ENCODE results near the gene EVA1A.

EVA1A gene

DNA sequence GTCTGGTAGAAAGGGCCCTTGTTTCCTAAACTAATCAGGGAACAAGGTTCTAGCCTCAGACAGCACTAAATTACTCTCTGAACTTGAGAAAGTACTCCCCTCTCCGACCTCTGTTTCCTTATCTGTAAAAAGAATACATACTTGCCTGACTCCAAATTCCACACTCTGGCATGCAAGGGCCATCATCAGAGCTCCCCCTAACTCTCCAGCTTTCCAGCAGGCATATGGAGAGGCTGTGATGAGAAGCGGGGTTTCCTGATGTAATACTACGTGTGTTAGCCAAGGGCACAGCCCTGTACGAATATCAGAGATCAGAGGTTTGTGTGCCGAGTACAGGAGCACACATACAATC, 1.8 kb upstream of the EVA1A start:
- no peak for DNase-seq

DNA sequence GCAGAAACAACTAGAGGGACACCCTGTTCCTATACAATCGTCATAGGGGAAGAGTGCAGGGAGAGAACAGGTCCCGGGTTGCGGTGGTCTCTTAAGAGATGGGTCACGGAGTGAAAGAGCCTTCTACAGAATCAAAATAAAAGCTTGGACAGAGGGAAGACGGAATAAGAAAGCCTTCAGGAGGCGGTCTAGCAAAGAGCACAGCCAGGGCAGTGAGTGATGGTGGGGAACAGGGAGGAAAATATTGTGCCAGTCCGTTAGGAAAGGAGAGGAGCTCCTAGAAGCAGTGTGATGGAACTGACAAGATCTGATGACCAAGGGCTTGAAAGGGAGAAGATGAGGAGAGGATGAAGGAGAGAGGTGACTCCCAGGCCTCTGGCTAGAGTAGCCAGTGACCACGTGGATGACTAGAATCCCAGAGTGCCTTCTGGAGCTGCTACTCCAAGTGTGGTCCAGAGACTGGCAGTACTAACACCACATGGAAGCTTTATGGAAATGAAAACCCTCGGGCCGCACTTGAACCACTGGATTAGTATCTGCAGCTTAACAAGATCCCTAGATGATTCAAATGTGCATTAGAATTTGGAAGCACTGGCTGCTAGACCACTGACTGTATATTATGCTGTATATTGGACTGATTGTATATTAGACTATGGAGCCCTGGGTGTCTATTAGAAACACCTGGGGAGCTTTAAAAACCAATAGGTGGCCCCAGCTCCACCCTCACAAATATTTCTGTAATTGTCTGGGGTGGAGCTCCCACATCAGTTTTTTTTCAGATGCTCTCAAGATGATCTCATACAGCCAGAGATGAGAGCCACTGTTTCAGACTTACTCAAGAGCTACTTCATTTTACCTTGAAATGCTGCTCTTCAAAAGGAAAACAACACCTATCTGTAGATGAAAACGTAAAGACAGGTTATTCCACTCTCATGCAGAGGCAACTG, 1.1 kb upstream of the EVA1A start:
- no peak for DNase-seq

DNA sequence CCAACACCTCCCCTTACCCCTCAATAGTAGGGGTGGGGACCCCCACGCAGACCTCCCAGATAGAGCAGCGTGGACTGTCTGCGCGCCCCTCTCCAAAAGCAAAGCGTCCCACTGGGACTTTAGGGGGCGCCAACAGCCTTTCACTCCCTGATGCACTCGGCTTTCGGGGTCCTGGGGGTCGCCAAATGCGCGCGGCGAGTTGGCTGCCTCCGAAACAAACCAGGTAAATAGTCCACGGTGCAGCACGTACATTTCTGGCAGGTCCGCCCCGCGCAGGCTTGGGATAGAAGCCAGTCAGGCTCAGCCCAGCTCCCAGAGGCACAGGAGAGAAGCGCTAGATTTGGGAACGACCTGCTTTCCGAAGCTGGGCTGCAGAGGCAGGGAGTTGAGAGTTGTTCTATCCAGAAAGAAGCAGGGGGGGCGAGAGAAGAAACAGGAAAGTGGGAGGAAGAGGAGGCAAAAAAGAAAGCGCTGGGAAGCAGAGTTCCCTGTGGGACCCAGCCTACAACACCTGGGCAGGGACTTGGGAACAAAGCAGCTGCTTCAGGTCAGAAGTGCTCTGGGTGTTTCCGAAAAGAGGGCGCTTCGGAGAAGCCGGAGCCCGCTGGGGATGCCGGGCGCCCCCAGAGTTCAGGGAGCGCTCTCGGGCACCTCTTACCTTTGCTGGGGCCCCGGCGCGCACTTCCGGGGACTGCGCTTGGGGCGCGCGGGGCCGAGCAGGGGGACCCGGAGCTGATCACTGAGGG, 544 bp downstream of the EVA1A start:
- DNase-seq, result no peak

DNA sequence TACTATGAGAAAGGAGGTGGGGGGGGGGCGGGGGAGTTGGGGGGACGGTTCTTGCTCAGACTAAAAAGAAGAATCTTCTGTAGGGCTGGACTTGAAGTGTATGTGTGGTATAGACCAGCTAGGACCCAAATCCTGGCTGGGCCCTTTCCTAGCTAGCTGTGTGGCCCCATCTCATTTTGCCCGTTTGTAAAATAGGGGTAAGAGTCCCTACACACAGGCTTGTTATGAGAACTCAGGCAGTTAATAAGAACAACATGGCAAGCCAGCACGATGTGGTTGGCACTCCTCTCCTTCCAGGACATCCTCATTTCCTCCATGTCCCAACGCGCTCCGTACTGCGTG, 1.1 kb downstream of the EVA1A start:
- no peak for DNase-seq

DNA sequence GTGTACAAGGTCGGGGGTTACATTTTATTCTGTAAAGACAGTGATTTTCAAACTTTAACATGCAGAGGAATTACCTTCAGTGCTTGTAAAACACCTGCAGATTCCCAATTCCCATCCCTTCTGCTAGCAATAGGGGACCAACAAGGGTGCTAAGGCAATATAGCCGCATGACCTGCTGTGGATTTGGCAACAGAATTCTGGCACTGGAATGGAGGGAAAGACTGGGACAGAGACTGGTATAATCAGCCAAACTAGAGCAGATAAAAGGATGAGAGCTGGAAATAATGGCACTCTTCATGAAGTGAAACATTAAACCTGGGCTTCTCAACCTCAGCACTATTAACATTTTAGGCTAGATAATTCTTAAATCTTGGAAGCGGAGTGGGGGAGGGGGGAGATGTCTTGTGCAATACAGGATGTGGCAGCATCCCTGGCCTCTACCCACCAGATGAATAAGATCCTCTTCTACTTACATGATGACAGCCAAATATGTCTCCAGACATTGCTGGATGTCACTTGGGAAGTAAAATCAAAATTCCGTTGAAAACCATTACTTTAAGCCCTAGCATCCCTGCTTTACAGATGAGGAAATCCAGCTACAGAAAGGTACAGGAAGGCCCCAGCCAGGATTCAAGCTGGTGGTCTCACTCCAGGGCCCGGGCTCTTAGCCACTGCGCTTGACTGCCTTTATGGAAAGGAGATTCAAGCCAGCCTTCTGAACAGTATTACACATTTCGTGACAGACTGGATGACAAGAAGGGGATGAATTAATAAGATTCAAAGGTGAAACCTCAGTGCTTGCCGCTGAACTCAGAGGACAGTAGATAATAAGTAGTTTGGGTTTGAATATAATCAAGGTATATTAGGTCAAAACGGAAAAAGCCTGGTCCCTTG, 1.7 kb downstream of the EVA1A start:
- no peak for DNase-seq

DNA sequence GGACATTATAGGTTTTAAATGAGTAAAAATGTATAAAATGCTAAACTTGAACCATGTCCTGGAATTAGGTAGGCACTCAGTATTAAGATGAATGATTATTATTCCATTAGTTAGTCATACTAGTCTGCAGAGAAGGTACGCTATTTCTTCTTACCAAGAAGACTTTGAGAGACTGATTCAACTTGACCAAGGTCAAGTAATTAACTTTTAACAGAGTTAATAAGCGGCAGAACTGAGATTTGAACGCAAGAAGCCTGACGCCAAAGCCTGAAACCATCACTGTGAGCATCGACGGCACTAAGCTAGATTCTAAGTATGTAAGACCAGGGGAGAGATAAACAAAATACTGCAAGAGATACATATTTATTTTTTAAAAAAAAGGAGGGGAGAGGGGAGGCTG, 2.6 kb downstream of the EVA1A start:
- DNase-seq, result no peak

DNA sequence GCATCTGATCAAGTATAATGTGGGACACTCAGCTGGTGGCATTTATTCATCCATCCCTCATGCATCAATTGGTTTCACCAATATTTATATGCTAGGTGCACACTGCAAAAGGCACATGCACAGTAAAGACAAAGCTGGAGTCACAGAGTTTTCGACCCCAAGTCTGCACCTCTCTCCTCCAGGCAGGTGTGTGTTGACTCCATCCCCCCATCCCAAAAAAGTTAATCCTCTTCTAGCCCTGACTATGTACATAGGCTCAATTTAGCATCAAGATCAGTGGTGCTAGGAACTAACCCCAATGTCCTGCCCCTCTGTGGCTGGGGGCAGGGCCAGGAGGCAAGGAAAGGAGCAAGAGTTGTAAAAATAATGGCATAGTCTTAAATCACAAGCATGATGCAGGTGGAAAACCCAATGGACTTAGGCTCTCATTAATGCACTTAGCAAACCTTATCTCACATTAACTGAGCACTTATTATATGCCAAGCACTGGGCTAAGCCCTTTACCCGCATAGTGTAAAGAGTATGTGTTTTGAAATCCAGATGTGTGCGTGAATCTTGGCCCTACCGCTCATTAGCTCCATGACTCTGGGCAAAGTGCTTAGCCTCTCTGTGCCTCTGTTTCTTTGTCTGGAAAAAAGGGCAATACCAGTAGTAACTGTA, 3.1 kb downstream of the EVA1A start:
- no peak for DNase-seq

DNA sequence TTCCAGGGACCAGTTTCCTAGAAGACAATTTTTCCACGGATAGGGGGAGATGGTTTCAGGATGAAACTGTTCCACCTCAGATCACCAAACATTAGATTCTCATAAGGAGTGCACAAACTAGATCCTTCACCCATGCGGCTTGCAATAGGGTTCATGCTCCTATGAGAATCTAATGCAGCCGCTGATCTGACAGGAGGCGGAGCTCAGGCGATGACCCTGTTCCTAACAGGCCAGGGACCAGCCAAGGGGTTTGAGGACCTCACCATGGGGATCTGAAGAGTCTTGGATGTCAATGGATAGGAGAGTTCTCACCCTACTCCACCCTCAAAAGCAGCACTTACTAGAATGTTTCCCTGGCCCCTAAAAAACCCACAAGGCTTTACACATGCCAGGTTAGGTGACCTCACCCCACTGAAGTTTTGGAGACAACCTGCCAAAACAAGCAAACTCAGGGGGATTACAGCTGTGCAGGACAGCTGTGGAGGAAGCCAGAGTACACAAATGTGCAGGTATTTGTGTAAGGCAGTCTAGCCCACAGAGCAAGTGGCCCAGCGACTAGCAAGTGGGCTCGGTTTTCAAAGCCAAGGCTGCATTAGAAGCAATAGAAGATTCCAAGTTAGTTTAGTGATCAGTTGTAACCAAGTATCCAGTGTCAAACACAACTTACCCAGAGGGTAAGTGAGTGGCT, 3.9 kb downstream of the EVA1A start:
- no peak for DNase-seq

DNA sequence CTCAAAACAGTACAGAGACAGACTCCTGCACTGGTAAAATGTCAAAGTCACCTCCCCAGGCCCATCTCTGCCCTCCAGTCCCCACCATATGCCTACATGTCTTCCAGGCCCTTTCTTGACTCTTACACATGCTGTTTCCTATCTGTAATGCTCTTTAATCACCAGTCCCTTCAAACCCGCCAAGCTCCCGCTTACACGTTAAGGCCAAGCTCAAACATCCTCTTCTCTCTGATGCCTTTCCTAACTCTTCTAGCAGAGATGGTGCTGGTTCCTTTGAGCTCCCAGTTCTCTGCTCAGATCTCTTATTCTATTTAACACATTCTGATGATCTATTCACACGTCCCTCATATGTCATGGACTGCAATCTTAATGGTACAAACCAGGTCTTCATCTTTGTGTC, 5.0 kb downstream of the EVA1A start:
- no peak for DNase-seq

DNA sequence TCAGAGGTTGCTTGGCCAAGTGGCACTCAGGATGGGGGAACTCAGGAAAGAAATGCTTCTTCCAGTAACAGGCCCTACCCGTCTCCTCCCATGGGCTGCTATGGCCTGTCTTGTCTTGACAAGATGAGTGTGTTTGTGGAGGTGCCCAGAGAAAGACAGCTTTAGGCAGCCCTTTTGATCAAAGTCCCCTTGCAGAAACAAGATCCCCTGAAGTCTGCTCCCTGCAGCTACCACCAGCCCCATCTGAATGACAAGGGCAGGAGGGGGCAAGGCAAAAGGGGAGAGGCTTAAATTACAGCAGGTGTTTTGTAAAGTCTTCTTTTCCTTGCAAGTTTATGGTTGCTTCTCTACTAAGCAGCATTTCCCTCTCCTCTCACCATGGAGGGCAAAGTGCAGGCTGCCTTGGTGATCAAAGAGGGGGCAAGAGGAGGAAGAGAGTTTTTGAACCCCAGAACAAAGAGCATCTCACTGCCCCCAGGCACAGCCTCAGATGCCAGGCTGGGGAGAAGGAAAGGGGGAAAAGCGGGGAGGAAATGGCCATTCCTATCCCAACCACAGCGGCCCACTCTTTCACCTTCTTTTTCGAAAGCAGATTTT, 6.7 kb downstream of the EVA1A start:
- no peak for DNase-seq

DNA sequence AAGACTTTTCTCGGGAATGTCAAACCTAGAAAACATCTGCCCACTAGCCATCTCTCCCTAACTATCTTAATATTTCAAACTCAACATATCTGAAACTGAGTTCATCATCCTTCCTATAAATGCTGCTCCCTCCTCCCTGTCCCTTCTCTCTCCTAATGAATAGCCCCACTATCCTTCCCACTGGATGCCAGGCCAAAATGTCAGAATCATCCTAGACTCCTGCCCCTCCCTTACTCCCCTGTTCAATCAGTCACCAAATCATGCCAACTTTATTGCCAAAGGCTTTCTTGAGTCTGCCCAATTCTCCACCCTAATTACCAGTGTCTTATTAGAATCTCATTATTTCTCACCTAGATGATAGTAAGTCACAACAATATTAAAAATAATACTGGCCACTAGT, 8.5 kb downstream of the EVA1A start:
- DNase-seq, result no peak

DNA sequence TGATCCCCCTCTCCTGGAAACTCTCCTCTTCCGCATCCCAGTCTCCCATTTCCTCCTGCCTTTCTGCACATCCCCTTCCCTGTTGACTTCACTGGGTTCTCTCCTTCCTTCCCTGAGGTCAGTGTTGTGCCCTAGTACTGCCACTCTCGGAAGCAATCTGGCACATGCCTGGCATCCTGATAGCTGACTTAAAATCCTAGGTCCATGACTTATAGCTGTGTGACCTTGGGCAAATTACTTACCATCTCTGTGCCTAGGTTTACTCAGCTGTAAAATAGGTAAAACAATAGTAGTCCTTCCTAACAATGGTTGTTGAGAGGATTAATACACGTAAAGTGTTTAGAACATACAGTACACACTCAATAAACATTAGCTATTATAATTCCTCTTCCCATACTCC, 9.3 kb downstream of the EVA1A start:
- no peak for DNase-seq

DNA sequence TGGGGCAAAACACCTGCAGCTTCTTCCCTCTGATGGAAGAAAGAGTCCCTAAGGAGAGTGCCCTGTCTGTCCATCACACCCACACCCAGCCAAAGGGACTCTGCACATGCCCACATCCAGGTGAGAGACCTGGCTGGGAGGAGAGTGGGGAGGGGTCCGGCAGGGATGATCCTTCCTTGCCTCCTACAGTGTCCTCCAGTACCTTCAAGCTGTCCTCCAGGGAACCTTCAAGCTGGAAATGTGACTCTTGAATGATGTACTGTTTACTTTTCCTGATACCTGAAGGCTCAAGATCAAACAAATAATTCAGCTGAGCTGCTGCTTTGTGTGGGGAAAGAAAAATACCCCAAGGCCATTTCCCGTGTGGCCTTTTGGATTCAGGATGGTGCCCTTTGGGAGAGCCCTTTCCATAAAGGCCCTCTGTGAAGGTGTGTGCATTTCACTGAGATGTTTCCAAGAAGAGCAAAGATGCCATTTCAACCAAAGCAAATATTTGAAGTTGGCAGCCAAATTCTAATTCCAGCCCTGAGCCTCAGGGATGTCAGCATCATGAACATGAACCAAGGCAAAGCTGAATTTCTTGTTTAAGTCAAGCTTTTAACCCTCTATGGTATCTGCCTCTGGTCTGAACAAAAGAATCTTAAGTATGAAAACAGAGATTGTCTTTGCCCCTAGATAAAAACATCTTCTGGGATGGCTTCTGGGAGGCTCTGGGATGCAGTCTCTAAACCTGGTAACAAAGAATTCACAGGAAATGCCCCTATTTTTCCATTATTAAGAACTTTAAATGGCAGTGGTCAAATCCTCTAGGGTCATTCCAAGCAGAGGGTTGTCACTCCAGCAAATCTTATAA, 11.1 kb downstream of the EVA1A start:
- DNase-seq, result no peak

DNA sequence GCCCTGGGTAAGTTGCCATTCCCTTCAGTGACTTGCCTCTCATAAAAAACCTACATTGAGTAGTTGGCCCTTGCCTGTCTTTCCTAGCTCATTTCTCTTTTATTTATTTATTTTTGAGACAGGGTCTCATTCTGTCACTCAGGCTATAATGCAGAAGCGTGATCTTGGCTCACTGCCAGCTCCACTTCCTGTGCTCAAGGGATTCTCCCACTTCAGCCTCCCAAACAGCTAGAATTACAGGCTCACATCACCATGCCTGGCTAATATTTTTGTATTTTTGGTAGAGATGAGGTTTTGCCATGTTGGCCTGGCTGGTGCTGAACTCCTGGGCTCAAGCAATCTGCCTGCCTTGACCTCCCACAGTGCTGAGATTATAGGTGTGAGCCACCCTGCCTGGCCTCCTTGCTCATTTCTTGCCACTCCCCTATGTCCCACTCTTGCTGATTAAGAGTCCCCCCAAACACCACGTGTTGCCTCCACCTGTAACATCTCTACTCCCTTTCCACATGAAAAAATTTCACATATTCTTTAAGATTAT, 12.6 kb downstream of the EVA1A start:
- no peak for DNase-seq

DNA sequence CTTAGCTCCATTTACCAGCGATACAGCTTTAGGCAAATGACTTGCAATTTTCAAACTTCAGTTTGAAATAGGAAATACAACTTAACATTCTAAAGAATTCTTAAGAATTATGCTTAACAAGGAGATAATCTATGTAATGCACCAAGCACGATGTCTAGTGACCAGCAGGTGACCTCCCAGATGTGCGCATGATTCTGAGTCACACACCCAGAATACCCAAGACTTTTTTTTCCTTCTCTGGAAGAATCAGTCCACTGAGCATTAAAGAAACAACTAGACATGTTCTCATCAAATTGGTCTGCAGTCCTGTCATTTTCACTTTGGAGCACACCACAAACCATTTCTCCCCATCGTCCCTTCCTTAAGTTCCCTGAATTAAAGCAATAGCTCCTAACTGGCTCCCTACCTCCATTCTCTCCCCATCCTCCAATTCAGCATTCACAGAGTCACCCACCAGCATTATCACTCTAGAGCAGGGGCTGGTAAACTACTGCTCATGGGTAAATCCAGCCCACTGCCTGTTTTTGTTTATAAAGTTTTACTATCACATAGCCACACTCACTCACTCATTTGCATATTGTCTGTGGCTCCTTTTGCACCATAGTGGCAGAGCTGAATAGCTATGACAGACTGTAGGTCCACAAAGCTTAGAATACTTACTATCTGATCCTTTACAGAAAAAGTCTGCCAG, 13.2 kb downstream of the EVA1A start:
- DNase-seq, result no peak

DNA sequence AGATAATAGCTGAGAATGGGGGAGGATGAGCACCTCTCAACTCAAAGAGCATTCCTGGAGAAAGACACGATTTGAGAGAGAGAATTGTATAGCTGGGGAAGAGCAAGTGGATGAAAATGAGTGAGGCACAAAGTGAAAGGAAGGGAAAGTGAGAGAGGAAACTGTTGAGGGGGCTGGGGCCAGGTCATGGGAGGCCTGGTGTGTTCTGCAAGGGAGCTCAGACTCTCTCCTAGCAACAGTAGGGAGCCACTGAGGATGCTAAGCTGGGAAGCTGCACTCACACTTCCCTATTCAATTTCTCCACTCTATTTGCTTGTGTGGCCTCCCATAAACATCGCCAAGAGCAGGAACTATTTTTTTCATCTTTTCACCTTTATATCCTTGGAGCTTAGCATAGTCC, 14.8 kb downstream of the EVA1A start:
- no peak for DNase-seq

DNA sequence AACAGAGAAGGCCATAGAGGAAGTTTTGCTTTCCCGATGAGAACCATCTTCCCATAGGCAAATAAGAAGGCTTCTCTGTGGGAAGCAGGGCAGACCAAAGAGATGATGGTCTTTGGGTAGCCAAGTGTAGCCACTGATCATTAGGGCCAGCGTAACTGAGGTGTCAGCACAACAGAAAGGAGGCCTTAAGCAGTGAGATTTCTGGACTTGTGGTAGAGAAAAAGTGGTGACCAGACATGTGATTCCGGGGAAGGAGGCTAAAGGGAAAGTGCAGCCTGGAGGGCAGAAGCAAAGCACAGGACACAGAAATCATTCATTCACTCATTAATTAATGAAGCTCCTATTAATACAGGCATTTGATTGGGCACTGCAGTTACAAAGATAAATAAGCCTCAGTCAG, 15.4 kb downstream of the EVA1A start:
- no peak for DNase-seq

DNA sequence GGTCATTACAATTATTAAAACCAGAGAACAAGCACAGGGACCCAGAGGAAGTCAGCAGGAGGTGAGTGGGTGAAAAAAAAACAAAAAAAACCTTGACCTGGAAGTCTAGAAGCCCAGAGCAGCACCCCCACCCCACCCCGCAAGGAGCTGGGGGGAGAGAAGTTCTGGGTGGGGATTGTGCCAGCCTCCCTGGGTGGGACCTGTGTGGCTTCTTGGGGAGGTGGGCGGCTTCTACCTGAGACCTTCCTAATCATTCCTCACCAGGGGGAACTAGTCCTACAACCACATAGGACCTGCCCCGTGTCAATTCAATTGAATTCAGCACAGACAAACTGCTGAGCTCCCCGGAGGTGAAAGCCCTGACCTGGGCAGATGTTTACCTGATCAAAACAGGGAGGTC, 17.3 kb downstream of the EVA1A start:
- DNase-seq, result no peak

DNA sequence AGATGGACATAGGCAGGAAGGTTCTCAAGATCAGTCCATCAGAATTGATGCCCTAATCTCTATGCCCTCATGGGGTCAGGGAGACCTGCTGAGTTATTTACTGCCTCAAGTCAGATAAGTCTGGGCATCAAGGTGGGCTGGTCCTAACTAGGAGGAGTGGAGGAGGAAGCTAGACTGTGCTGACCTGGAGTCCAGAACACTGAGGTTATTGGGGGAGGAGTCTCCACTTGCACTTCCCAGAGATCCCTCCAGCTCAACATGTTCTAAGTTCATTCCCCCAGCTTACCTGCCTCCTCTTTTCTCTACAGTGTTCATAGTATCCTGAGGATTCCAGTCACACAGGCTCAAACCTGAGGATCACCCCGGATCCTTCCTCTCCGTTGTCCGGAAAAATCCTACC, 19.3 kb downstream of the EVA1A start:
- DNase-seq, result no peak

DNA sequence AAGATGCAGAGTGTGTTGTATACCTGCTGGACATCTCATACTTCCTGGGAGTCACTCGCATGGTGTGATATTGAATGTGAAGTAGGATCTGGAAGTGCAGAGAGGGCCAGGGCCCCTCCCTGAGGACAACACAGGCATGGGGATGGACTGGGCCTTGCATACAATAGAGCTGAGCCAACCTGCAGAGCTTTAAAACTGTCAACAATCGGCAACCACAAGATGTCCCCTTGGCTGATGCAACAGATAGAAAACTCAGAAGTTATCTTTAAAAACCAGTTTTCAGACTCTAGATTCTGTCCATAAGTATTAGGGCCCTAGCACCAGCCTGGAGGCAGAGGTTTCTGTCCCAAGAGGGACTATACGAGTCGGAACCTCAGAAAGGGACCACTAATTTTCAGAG, 19.7 kb downstream of the EVA1A start:
- DNase-seq, result no peak

All from NCI-H1930 (cell line).